ENCODE measurements around the gene CCDC69.
A peak's percentile ranks its signal among the peaks of the same experiment; 100 is the strongest.
"Not testable (repeated sequence)": the region's sequence is repeated elsewhere in the genome, so short reads cannot be mapped to it uniquely, and the experiment has no call there.

The CCDC69 gene

GRCh38 chr5:151219789-151220188, 4.1 kb downstream of the CCDC69 start:
- DNase-seq = no peak

- no peak for DNase-seq
Measured at GRCh38 chr5:151219138-151219537, 4.8 kb downstream of the CCDC69 start.

GRCh38 chr5:151218177-151218576, 5.7 kb downstream of the CCDC69 start:
- DNase-seq = no peak

GRCh38 chr5:151216781-151217180, 7.1 kb downstream of the CCDC69 start:
- peak; percentile 24 for DNase-seq

- DNase-seq = no peak
Measured at GRCh38 chr5:151215546-151215880, 8.4 kb downstream of the CCDC69 start.

- no peak for DNase-seq
Measured at GRCh38 chr5:151214614-151215545, 9.0 kb downstream of the CCDC69 start.

DNA sequence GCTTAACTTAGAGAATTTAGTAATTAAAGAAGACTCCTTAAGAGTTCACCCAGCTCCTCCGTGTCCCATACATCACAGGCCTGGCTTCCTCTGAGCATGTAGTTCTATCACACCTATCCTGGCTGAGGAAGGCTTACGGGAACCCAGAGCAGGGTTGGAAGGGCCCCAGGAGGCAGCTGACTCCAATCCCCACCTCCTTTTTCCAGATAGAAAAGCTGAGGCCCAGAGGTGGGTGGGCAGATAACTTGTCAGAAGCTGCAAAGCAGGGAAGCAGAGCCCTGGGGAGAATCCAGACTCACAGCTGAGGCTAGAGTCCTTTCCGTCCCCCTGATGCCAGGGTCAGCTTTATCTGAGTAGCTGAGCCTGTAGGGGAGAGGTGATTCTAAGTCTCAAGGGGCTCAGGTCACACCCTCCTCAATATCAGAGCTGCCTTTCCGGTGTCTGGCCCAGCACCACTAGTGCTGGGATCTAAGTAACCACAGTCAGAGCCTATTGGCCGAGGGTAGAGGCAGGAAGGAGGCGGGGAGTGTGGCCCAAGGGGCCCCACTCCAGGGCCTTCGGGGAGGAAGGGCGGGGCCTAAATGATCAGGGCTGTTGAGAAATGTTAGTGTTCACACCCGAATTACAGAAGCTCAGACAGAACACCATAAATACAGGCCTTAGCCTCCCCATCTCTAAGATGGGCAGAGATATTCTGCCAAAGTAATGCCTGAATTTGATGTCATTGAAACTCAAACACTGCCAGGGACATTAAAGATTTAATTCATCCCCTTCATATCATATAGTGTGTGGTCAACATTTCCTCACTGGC, 9.9 kb downstream of the CCDC69 start:
- DNase-seq = no peak

DNA sequence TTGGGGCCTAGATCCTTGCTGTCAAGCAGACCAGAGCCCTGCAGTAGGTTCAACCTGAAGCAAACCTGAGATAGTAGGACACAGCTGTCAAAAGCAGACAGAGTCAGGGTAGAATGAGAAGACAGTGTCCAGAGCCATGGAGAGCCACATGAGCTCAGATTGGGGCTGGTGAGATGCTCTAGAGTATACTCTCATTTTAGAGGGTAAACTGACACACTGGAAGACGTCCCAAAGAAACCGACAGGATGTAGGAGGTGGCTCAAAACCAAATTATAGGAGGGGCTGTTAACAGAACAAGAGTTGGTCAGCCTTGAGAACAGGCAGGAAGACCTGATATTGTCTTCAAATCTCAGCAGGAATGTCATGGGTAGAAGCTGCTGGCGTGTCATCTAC, 11.5 kb downstream of the CCDC69 start:
- DNase-seq = no peak

- DNase-seq = no peak
Measured at GRCh38 chr5:151208481-151208914, 15.4 kb downstream of the CCDC69 start.

DNA sequence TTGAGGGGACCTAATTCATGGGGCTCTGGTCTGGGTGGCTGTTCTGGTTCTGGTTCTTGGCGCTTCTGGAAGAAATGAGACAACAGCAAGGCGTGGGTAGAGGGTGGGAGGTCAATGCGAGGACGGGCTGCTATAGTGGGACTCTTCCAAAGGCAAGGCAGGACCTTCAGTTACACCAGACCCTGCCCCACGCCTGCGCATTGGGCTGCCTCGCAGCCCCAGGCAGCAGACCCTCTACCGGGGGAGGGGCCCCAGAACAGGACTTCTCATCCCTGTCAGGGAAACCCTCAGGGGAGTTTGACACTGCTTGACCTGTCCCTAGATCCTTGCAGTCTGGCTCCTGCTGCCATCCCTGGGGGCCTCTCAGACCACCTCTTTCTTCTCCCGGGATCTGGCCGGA, 18.5 kb downstream of the CCDC69 start:
- peak; percentile 51 for DNase-seq

DNA sequence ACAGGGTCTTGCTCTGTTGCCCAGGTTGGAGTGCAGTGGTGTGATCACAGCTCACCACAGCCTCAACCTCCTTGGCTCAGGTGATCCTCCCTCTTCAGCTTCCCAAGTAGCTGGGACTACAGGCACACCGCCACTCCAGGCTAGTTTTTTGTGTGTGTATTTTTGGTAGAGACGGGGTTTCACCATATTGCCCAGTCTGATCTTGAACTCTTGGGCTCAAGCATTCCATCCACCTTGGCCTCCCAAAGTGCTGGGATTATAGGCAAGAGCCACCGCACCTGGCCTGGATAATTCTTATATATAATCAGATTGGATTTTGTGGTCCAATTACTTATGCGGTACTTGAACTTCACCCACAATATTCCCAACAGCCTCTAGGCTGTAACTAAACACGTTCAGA, 19.8 kb downstream of the CCDC69 start:
- peak; percentile 18 for DNase-seq

DNA sequence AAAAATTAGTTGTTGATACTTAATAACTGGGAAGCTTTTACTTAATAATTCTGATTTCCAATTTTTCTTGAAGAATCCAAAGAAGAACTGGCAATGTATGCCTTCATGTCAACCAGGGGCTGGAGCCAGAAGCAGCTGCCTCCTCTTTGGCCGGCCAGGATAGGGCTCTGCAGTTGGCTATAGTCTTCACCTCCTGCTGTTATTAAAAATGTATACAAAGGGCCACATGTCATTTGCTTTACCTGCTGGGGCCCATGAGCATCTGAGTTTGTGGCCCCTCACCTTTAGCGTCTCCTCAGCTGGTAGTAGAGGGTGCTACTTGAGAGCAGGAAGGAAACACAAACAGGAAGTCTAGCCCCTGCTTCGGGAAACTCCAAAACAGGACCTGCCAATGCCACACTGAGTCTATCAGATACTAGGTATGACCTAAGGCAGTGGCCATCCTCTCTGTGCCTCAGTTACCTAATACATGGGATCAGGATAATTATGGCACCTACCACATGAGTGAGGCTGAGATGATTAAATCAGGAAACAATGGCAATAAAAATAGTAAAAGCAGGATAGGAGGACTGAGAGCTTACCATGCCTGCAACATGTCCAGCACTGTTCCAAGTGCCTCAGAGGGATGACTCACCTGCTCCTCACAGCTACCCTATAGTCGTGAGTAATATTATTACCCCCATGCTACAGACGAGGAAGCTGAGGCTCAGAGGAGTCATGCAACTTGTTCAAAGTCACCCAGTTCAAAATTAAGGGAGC, 21.3 kb downstream of the CCDC69 start:
- no peak for DNase-seq

DNA sequence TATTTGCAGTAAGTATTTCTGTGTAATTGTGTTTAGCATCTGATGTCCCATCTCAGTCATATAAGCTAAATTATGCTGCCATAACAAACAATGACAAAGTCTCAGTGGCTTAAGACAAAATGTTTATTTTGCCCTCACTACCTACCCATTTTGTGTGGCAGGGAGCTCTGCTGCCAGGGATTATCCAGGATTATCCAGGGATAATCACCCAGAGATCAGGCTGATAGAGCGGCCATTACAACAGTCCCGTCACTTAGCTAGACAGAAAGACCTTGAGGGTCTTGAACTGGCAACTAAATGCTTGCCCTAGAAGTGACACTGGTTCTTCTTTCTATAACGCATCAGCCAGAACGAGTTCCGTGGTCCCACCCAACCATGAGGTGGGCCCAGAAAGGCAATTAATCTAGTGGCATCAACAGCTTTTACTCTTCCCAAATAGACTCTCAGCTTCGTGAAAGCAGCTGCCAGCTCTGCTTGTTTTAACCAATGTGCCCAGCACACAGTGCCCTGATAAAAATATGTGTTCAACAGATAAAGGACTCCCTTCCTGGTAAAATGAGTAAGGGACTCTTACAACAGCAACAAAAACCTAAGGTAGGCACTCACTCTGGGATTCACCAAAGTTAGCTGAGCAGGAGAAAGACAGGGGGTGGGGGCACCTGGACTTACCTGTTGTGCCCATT, 22.8 kb downstream of the CCDC69 start:
- DNase-seq = peak; percentile 42

DNA sequence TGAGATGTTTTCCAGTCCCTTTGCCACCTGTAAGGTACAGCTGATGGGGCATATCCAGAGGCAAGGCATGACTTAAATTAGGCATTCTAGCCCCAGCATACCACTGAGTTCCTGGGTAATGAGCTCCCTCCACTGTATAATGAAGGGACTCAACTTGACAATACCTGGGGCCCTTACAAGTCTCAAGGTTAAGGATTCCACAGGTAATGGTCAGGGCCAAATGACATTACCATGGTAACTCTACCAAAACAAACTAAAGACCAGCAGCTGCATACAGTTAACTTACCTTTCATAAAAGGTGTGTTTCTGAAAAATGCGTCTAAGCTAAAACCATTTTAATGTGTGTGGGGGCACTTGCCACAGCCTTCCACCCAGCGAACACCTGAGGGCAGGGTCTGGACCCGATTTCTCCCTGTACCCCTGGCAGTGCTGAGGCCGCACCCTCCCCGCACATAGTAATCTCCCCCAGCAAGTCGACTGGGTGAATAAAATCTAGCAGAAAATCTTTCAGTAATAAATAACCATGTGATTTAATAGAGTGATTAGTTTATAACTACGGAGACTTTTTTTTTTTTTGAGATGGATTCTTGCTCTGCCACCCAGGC, 24.2 kb downstream of the CCDC69 start:
- peak; percentile 44 for DNase-seq

- peak; percentile 41 for DNase-seq
Measured at GRCh38 chr5:151198861-151199260, 25.0 kb downstream of the CCDC69 start.

- not testable (repeated sequence) for DNase-seq
Measured at GRCh38 chr5:151197291-151197600, 26.6 kb downstream of the CCDC69 start.

GRCh38 chr5:151196556-151197290, 27.2 kb downstream of the CCDC69 start:
- peak; percentile 26 for DNase-seq

DNA sequence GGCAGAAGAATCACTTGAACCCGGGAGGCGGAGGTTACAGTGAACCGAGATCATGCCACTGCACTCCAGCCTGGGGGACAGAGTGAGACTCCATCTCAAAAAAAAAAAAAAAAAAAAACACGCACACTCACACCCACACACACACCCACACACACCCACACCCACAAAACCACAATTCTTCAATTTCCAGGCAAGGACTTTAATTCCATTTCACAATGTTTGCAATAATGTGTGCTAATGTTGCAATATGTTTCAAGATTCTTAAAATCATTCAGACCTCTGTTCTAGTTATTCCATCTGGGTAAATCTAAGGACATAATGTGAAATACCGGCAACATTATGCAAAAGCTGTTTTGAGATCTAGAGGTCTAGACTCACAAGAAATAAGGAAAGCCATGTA, 28.3 kb downstream of the CCDC69 start:
- DNase-seq = no peak

GRCh38 chr5:151192626-151193025, 31.3 kb downstream of the CCDC69 start:
- no peak for DNase-seq

DNA sequence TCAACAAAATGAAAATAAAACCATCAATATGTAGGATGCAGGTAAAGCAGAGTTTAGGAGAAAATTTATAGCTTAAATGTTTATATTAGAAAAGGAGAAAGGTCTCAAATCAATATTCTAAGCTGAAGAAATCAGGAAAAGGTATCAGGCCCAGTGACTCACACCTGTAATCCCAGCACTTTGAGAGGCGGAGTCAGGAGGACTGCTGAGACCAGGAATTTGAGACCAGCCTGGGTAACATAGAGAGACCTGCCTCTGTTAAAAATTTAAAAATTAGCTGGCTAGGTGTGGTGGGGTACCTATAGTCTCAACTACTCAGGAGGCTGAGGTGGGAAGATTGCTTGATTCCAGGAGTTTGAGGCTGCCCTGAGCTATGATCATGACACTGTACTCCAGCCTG, 32.2 kb downstream of the CCDC69 start:
- peak; percentile 48 for DNase-seq

DNA sequence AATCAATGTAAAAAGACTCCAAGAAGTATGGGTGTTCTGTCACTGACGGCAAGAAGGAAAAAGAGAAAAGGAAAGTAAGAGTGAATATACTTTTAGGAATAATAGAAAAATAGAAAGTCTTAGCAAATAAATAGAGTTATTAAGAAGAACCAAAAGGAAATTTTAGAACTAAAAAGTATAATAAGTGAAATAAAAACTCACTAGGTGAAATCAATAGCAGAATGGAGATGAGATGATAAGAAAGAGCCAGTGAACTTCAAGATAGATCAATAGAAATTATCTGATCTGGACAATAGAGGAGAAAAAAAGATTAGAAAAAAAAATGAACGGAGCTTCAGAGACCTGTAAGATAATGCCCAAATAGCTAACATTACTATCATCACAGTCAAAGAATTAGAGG, 34.7 kb downstream of the CCDC69 start:
- DNase-seq = no peak

- DNase-seq = peak; percentile 17
Measured at GRCh38 chr5:151186538-151186937, 37.4 kb downstream of the CCDC69 start.
